NOMO-1 treated with dmso at 0.1 percent for 144 hours (cell line): ENCODE measurements around the gene TTC28.
"Not testable (repeated sequence)": the region's sequence is repeated elsewhere in the genome, so short reads cannot be mapped to it uniquely, and the experiment has no call there.

Experiments used
- DNase-seq: peaks from one replicate; lab custom pipeline; 2025; ENCODE audit not compliant: unreplicated experiment; lab: John Stamatoyannopoulos, UW

TTC28 gene

DNA sequence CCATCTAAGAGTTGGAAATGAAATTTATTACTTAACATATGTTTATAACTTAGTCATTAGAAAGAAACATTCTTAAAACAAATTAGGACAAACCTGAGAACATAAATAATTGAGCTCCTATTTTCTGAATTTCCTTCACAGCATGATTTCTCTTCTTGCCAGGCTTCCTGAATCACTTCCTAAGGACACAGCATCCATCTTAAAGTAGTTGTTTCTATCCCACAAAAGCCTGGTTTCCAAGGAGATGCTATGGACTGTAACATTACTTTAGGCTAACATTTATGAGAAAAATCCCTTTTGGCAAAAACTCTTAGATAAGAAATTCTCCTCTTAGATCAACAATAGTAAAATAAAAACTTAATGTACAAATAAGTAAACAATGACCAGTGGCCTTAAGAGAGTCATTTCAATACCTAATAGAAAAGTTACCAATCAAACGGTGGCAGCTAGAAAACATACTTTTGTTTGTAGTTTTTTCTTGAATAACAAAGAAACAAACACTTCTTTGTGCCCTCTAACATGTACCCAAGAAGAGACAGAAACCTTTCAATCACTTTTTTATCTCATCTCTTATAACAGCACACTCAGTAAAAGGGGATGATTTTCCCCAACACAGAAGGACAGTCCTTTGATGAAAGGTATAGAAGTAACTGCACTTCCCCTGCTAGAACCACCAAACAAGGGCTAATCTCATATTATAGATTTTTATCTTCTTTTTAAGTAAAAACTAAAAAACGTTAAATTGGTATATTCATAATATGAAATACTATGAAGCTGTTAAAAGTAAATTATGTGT lies 74.5 kb downstream of the TTC28 start:
- DNase-seq, result no peak

GRCh38 chr22:28601915-28602314 lies 77.7 kb downstream of the TTC28 start:
- no peak for DNase-seq

- peak; percentile 54 for DNase-seq
Measured at GRCh38 chr22:28600546-28601143, 79.0 kb downstream of the TTC28 start.

GRCh38 chr22:28599693-28600092 lies 79.9 kb downstream of the TTC28 start:
- DNase-seq, result no peak

DNA sequence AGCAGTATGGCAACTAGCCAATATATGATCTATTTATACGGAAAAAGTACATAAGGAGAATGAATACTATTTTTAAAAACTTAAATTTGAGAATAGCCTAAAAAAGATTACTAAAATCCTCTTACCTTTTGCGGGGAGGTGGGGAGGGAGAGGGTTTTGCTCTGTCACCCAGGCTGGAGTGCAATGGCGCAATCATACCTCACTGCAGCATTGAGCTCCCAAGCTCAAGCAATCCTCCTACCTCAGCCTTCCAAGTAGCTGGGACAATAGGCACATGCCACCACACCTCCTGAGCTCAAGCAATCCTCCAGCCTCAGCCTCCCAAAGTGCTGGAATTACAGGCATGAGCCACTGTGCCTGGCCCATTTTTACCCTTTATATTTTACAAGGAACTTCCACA lies 82.0 kb downstream of the TTC28 start:
- DNase-seq, result no peak

- DNase-seq, result peak; percentile 7
Measured at GRCh38 chr22:28594797-28595462, 84.7 kb downstream of the TTC28 start.

DNA sequence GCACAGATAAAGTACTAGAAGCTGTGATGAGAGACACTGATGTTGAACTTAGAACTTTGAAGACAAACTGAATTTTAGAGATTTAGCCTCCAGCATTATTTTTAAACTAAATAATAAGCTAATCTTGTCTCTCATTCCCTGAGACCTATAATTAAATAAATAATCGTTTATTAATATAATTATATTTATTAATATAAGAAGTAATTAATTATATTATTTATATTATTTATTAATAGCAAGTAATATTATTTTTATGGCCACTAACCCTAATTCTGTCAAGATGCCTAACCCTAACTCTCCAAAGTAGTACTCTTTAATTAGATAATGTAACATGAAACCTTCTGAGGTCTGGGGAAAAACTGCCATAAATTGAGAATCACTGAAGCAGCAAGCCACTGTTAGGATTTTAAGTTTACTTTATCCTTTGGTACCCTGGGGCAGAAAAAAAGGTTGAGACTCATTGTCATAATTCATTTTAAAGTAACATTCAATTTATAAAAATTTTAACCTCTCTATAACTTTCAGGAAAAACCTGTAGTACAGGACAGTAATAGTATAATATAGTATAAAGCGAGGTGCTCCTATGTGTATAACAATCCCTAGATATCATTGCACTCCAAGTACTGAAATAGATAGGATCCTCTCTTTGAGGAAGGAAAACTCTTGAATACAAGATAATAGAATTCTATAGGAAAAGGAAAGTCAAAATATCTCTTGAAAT lies 85.4 kb downstream of the TTC28 start:
- no peak for DNase-seq

DNA sequence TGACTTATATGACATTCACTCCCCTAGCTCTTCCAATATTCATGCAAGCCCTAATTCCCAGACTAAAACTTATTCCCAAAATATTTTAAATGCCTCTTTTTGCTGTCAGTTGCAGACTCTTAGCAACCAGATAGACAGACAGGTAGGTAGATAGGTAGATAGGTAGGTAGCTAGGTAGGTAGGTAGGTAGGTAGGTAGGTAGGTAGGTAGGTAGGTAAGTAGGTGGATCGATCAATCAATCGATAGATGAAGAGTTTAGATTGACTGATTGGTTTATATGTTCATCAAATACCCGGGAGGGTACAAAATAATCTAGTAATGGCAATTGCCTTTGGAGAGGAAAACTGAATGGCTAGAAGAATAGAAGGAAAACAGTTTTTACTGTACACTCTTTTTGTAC lies 86.3 kb downstream of the TTC28 start:
- DNase-seq, result no peak

DNA sequence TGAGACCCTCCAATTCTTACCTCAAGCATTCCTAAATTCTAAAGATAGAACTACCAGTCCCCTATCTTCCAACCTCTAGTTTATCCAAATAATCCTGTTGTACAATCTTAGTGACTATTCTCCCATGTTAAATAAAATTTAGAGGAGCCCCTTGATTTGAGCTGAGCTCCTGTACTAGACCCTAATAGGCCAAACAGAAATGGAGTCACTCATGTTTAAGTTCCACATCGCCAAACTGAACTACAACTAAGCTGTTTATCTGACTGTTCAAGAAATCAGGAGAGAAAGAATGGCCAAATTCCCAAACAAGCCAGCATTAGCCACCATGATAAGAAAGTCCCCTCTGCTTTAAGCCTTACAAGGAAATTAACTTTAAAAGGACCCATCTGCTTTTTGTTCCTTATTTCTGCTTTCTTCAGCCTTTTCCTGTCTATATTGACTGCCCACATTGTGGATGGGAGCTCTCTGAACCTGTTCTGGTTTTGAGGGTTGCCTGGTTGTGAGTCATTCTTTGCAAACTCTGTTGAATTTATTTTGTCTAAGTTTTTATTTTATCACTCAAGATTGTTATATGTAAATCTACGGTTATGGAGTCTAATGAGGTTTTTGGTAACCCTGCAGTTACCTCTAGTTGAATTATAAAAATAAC lies 90.4 kb downstream of the TTC28 start:
- DNase-seq, result peak; percentile 49

DNA sequence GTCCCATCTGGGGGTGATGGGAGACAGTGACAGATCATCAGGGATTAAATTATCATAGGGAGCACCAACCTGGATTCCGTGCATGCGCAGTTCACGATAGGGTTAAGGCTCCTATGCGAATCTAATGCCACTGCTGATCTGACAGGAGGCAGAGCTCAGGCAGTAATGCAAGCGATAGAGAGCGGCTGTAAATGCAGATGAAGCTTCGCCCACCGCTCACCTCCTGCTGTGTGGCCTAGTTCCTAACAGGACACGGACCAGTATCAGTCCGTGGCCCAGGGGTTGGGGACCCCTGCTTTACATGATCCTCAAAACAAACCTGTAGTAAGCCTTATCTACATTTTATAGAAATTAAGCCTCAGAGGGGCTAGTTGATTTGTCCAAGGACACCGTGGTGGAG lies 94.3 kb downstream of the TTC28 start:
- no peak for DNase-seq

DNA sequence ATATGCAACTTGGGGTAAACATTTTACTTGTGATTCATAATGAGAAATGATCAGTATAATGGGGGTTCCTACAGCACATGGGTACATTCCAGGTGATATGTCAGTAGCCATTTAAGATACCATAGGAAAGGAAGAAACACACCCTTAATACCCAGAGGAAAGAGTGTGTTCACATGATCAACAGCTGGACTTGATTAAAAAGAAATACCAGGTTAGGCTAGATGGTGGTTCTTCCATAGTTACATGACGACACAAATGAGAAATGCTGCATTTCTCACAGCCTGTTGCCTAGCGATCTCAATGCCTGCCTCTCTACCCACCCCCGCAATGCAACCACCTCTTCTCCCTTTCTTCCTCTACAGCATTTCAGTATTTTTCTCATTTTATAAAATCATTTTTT lies 96.8 kb downstream of the TTC28 start:
- no peak for DNase-seq

DNA sequence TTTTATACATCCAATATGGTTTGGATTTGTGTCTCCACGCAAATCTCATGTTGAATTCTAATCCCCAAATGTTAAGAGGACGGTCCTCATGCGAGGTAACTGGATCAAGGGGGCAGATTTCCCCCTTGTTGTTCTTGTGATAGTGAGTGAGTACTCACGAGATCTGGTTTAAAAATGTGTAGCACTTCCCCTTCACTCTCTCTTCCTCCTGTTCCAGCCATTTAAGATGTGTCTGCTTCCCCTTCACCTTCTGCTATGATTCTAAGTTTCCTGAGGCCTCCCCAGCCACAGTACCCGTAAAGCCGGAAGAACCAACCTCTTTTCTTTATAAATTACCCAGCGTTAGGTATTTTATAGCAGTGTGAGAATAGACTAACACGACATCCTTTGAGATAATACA lies 98.6 kb downstream of the TTC28 start:
- peak; percentile 39 for DNase-seq

DNA sequence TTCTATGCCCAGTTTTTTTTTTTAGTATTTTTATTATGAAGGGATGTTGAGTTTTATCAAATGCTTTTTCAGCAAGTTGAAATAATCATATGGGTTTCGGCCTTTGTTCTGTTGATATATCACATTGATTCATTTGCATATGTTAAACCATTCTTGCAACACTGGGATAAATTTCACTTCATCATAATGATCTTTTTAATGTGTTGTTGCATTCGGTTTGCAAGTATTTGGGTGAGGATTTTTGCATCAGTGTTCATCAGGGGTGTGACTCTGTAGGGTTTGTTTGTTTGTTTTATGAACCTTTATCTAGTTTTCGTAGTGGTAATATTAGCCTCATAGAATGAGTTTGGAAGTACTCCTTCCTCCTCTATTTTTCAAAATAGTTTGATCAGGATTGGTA lies 103.5 kb downstream of the TTC28 start:
- DNase-seq, result no peak

DNA sequence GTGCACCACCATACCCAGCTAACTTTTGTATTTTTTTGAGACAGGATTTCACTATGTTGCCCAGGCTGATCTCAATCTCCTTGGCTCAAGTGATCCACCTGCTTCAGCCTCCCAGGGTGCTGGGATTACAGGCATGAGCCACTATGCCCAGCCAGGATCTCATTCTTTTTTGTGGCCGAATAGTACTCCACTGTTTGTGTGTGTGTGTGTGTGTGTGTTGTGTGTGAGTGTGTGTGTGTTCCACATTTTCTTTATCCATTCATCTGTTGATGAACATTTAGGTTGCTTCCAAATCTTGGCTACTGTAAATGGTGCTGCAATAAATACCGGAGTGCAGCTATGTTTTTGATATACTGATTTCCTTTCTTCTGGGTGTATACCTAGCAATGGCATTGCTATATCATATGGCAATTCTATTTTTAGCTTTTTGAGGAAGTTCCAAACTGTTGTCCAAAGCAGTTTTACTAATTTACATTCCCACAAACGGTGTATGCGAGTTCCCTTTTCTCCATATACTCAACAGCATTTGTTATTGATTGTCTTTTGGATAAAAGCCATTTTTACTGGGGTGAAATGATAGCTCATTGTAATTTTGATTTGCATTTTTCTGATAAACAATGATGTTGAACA lies 105.4 kb downstream of the TTC28 start:
- DNase-seq, result peak; percentile 48

GRCh38 chr22:28570696-28571373 lies 108.8 kb downstream of the TTC28 start:
- no peak for DNase-seq

DNA sequence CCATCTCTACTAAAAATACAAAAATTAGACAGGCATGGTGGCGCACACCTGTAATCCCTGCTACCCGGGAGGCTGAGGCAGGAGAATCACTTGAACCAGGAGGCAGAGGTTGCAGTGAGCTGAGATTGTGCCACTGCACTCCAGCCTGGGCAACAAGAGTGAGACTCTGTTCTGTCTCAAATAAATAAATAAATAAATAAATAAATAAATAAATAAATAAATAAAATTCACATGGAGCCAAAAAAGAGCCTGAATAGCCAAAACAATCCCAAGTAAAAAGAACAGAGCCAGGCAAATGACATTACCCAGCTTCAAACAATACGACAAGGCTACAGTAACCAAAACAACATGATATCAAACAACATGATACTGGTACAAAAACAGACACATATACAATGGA lies 110.7 kb downstream of the TTC28 start:
- not testable (repeated sequence) for DNase-seq

DNA sequence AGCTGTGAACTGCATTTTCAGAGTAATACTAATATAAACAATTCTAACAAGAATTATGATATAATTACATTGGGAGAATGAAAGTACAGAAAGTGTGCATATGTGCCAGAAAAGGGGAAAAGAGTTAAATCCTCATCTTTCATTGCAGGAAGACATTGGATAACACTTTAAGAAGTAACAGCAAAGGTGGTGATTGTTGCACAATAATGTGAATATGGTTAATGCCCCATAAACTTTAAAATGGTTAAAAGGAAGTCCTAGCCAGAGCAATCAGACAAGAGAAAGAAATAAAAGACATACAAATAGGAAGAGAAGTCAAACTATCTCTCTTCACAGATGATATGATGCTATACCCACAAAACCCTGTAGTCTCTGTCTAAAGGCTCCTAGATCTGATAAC lies 111.5 kb downstream of the TTC28 start:
- DNase-seq, result no peak

- DNase-seq, result not testable (repeated sequence)
Measured at GRCh38 chr22:28566920-28567499, 112.6 kb downstream of the TTC28 start.

- DNase-seq, result no peak
Measured at GRCh38 chr22:28563636-28564035, 116.0 kb downstream of the TTC28 start.

DNA sequence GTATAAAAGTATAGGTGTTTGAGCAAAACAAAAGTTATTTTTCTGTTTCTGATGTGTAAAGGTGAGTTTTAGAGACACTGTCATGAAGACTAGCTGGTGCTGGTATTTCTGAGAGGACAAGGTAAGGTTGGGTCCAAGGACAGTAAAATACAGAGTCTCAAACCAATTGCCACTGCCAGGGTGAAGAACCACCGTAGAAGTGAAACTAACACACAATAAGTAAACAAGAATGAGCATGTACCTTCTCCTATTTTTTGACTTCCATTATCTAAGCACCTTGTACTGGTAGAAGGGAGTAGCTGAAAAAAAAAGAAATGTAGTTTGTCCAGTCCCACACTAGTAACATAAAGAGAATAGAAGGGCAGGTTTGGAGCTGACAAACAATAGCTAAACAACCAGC lies 117.3 kb downstream of the TTC28 start:
- no peak for DNase-seq
